NCI-H2171 (cell line): Measurements from ENCODE around the gene CTSE.
A peak's percentile ranks its signal among the peaks of the same experiment; 100 is the strongest.

Source experiments
- DNase-seq: peaks from one replicate; lab custom pipeline; 2025; lab: John Stamatoyannopoulos, UW

CTSE gene

GRCh38 chr1:205991237-205991636 is 32.5 kb downstream of the CTSE start:
- no peak for DNase-seq

- DNase-seq: no peak
These were observed 33.5 kb downstream of the CTSE start for GRCh38 chr1:205990226-205990625.

GRCh38 chr1:205989786-205990185 is 33.9 kb downstream of the CTSE start:
- DNase-seq: no peak

GRCh38 chr1:205988585-205988995 is 35.1 kb downstream of the CTSE start:
- DNase-seq: no peak

- no peak for DNase-seq
These were observed 36.8 kb downstream of the CTSE start for GRCh38 chr1:205986861-205987260.

GRCh38 chr1:205986292-205986691 is 37.4 kb downstream of the CTSE start:
- DNase-seq: no peak

- no peak for DNase-seq
These were observed 38.2 kb downstream of the CTSE start for GRCh38 chr1:205985330-205986005.

GRCh38 chr1:205983925-205984725 is 39.6 kb downstream of the CTSE start:
- no peak for DNase-seq

- no peak for DNase-seq
These were observed 42.4 kb downstream of the CTSE start for GRCh38 chr1:205981257-205981656.

- no peak for DNase-seq
These were observed 43.3 kb downstream of the CTSE start for GRCh38 chr1:205980237-205980870.

GRCh38 chr1:205979301-205979700 is 44.4 kb downstream of the CTSE start:
- no peak for DNase-seq

GRCh38 chr1:205978676-205979075 is 45.0 kb downstream of the CTSE start:
- no peak for DNase-seq

GRCh38 chr1:205977402-205978014 is 46.2 kb downstream of the CTSE start:
- DNase-seq: peak; percentile 81

- peak; percentile 78 for DNase-seq
These were observed 46.8 kb downstream of the CTSE start for GRCh38 chr1:205976708-205977401.

GRCh38 chr1:205976036-205976435 is 47.7 kb downstream of the CTSE start:
- no peak for DNase-seq

- DNase-seq: no peak
These were observed 48.2 kb downstream of the CTSE start for GRCh38 chr1:205975387-205975998.

GRCh38 chr1:205974712-205975111 is 49.0 kb downstream of the CTSE start:
- no peak for DNase-seq

GRCh38 chr1:205973377-205974232 is 50.1 kb downstream of the CTSE start:
- no peak for DNase-seq

- DNase-seq: no peak
These were observed 51.1 kb downstream of the CTSE start for GRCh38 chr1:205972491-205973168.

GRCh38 chr1:205972081-205972480 is 51.6 kb downstream of the CTSE start:
- no peak for DNase-seq
